NCI-H1417 (cell line): ENCODE results near the gene TRPC4.

ENCODE experiments used
- DNase-seq, 3 experiments: peaks; one replicate each; lab custom pipeline; 2025; lab: John Stamatoyannopoulos, UW

The TRPC4 gene

GRCh38 chr13:37869756-37870488, at the start of gene TRPC4:
TRPC4 (minus strand) TSS chr13:37869772; CDS start chr13:37783333, 86,439 bp downstream.
- DNase-seq = peak; percentile 50 to 78 (median 59)

GRCh38 chr13:37918751-37919150, 49.2 kb upstream of the TRPC4 start:
- no peak for DNase-seq

GRCh38 chr13:37918116-37918714, 48.6 kb upstream of the TRPC4 start:
- no peak for DNase-seq

- no peak for DNase-seq
These were observed 45.3 kb upstream of the TRPC4 start for GRCh38 chr13:37914781-37915391.

GRCh38 chr13:37910790-37911189, 41.2 kb upstream of the TRPC4 start:
- no peak for DNase-seq

- DNase-seq = no peak
These were observed 37.3 kb upstream of the TRPC4 start for GRCh38 chr13:37906880-37907279.

DNA sequence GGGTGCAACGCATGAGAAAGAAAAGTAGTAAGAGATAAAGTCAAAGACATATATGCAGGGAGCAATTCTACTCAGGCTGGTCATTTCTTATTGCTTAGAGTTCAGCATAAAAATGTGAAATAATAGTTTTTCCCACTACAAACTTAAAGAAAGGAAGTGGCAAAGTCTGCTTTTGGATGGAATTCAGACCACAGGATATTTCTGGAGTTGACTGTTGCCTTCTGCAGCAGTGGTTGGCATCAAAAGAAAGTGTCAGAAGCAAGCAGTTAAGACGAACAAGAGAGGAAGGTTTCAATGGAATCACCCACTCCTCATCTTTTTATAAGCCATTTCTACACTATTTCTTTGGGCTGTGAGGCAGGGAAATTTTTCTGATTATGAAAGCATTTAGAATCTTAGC, 36.2 kb upstream of the TRPC4 start:
- DNase-seq = no peak

GRCh38 chr13:37899753-37900152, 30.2 kb upstream of the TRPC4 start:
- DNase-seq = no peak

DNA sequence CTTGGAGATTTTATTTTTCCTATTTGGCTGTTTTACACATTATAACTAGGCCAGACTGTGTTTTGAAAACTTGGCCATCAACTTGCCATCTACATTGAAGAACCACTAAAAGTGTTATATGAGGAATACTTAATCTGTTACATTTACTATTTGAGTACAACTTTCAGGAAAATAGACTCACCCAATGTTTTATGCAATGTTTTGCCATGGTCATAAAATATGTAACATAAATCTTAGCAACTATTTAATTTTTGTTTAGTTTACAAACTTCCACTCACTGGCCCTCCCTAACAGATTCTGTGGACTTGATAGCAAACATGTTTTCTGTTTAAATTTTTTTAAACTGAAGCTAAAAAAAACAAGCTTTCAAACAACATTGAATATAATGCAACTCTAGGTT, 23.7 kb upstream of the TRPC4 start:
- no peak for DNase-seq

DNA sequence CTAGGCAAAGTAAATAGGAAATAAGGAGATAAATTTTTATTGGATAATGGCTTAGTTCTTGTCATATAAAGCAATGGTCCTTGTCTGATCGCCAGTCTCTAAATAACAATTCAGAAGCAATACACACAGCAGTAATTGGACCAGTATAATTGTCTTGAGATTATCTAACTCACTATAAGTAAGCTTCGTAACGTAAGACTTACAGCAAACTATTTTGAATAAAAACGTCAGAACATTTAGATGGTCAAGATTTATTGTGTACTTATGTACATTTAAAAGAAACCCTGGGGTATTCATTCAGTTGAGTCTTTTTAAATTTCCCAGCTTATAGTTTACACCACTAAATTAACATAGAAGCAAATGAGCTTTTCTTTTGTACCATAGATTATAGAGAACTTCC, 20.2 kb upstream of the TRPC4 start:
- DNase-seq = no peak

DNA sequence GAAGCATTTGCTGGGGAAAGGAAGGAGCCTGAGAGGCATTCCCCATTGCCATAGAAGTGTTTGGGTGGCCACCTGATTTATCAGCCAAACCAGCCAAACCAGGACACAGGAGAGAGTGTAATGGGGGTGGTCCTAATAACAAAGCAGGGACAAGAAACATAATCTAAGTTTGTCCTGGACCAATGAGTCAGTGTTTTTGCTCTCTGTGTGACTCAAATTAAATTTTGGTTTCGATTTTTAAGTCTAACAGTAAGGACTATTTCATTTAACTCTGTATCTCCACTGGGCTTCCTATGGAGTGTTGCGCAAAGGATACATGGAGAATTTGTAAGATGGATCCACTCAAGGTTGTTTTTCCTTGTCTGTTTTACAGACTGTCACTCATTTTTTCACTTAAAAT, 19.5 kb upstream of the TRPC4 start:
- no peak for DNase-seq

GRCh38 chr13:37886879-37887278, 17.3 kb upstream of the TRPC4 start:
- DNase-seq = no peak

GRCh38 chr13:37884674-37885073, 15.1 kb upstream of the TRPC4 start:
- DNase-seq = no peak

DNA sequence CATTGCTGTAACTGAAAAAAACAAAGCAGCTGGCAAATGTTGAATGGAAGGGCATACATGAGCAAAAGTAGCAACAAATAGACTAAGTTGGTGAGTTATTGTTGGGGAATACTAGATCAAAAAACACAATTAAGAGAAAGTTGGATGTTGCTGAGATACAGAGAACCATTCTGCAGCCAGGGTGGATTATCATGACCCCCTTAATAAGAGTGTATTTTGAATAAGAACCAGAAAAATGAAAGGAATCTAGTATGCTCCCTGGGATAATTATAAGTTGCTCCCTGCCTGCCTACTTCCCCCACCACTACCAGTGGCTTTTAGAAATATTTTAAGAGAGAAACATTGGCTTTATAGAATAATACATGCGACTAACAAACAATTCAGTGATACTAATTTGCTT, 14.5 kb upstream of the TRPC4 start:
- no peak for DNase-seq

- no peak for DNase-seq
These were observed 9.3 kb upstream of the TRPC4 start for GRCh38 chr13:37878921-37879320.

DNA sequence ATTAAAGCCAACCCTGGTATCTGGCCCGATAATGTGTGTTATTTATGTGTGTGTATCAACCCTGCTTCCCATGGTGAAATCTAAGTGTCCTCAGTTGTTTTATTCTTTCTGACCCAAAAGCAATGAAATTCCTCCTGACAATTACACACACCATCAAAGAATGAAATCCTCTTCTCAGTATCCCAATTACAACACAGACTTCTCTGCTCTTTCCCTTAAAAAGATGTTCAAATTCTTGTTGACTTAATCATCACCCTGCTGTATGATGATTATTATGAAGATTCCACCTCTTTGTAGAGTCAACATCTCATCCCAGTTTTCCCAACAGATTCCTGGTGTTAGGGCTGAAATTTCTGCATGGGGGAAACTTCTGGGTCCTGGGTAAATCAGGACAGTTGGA, 8.9 kb upstream of the TRPC4 start:
- no peak for DNase-seq

DNA sequence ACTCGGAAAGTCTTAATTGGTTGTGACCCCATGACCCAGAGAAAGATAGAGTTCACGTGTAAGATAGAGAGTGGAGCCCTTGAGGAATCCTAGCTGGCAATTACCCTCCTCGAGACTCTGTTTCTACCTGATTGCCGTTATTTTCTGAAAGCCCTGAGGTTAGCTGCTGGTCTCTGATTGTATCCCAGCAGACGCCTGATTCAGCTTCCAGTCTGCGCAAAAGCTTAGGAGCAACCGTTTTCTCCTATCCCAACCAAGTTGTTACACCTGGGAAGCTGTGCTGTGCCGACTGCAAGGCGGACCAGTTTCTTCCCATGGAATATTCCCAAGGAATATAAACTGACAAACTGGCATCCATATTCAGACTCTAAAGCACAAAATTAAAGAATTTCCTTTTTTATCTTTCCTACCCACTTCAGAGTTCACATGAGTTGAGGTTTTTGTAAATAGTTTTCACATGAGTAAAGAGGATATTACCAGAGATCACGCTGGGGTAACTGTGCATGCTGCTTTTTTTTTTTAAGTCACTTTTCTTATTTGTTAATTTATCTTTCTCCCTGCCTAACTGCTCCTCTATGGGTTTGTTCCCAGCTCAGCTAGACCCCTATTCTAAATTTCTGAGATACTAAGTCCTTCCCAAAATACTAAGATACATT, 1.5 kb upstream of the TRPC4 start:
- no peak for DNase-seq

- no peak for DNase-seq
These were observed 895 bp upstream of the TRPC4 start for GRCh38 chr13:37870489-37870845.

GRCh38 chr13:37869506-37869755, 141 bp downstream of the TRPC4 start:
- DNase-seq = no peak

- DNase-seq = peak in 2 of 3 experiments; percentile 10 to 31
These were observed 674 bp downstream of the TRPC4 start for GRCh38 chr13:37868691-37869505.

DNA sequence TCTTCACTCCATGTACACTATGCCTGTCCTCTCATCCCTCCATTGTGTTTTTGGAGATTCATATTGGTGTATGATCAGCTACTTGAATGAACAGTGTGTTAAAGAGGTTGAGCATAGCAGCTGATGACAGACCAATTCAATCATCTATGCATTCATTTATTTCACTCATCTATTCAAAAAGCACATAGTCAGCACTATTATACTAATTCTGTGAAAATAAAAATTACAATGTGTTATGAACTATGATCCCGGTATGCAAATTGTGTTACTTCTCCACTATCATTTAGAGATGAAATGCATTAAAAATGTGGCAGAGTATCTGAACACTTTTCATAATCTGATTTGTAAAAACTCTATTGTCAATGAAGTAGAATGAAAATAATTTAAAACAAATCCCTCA, 5.9 kb downstream of the TRPC4 start:
- no peak for DNase-seq

DNA sequence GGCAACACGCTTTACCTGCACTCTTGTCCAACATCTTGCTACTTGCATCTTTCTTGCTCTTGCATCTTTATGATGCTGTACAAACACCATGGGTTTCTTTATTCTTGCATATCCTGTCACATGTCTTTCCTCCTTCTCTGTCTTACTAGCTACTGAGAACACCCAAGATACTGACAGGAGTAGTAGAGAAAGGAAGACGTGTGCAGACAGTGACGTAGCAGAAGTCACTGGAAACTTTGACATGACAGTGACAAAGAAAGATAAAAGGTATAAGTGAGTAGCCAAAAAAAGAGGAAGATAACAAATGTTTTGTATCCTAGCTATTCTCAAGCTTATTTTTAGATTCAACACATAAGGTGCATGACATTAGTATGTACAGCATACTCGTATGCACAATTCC, 34.2 kb downstream of the TRPC4 start:
- no peak for DNase-seq
